SK-N-SH treated with all-trans-retinoic acid at 6 μM for 48 hours (cell line): Measurements from ENCODE around the gene CCDC68.

Experiments used
- ATAC-seq: fragments of 200-7000 bp; cut with Tn5 transposase; 3 replicates; pipeline ENCODE4 v1.9.1; 2020; ENCODE audit warnings: mild to moderate bottlenecking, moderate library complexity
- ARNTL ChIP-seq: fragments of 450-650 bp; formaldehyde crosslinking; IDR thresholded peaks from 2 replicates; pipeline ENCODE4 v1.5.0; 2020; ENCODE audit warnings: low read depth, mild to moderate bottlenecking, moderate library complexity, borderline replicate concordance
- CSDC2 ChIP-seq: fragments of 250-450 bp; sonication (Bioruptor Pico); IDR thresholded peaks from 2 replicates; pipeline ENCODE4 v1.5.0; 2020; ENCODE audit warnings: mild to moderate bottlenecking, moderate library complexity
- ESRRG ChIP-seq: fragments of 250-450 bp; sonication (Bioruptor Pico); IDR thresholded peaks from 2 replicates; pipeline ENCODE4 v1.6.1; 2021; ENCODE audit warnings: mild to moderate bottlenecking
- GLIS3 ChIP-seq: fragments of 250-450 bp; sonication (Bioruptor Pico); IDR thresholded peaks from 2 replicates; pipeline ENCODE4 v1.5.0; 2020; ENCODE audit warnings: mild to moderate bottlenecking, moderate library complexity
- ISL1 ChIP-seq: fragments of 250-450 bp; sonication (Bioruptor Pico); IDR thresholded peaks from 2 replicates; pipeline ENCODE4 v2.1.2; 2022; ENCODE audit warnings: mild to moderate bottlenecking, moderate library complexity
- OSR1 ChIP-seq: fragments of 250-450 bp; sonication (Bioruptor Pico); IDR thresholded peaks from 2 replicates; pipeline ENCODE4 v1.8.0; 2022; ENCODE audit warnings: moderate library complexity, mild to moderate bottlenecking, inconsistent platforms
- PPARA ChIP-seq: fragments of 250-450 bp; sonication (Bioruptor Pico); IDR thresholded peaks from 2 replicates; pipeline ENCODE4 v1.5.0; 2020; ENCODE audit warnings: mild to moderate bottlenecking, borderline replicate concordance
- RARB ChIP-seq: fragments of 250-450 bp; sonication (Bioruptor Pico); IDR thresholded peaks from 2 replicates; pipeline ENCODE4 v1.8.0; 2021; ENCODE audit warnings: mild to moderate bottlenecking, moderate library complexity
- SNAI2 ChIP-seq: fragments of 250-450 bp; sonication (Bioruptor Pico); IDR thresholded peaks from 2 replicates; pipeline ENCODE4 v1.5.0; 2020; ENCODE audit warnings: mild to moderate bottlenecking, moderate library complexity
- TCF4 ChIP-seq: fragments of 250-450 bp; sonication (Bioruptor Pico); IDR thresholded peaks from 2 replicates; pipeline ENCODE4 v1.8.0; 2021; ENCODE audit warnings: mild to moderate bottlenecking, moderate library complexity, borderline replicate concordance
- TOX ChIP-seq: fragments of 250-450 bp; sonication (Bioruptor Pico); IDR thresholded peaks from 2 replicates; pipeline ENCODE4 v1.8.0; 2021; ENCODE audit warnings: mild to moderate bottlenecking, moderate library complexity, borderline replicate concordance
- ZC3H10 ChIP-seq: fragments of 250-450 bp; sonication (Bioruptor Pico); IDR thresholded peaks from 2 replicates; pipeline ENCODE4 v1.5.1; 2021; ENCODE audit warnings: mild to moderate bottlenecking, moderate library complexity
- ZFP30 ChIP-seq: fragments of 450-650 bp; formaldehyde crosslinking; IDR thresholded peaks from 2 replicates; pipeline ENCODE4 v1.5.0; 2022; ENCODE audit warnings: mild to moderate bottlenecking, moderate library complexity
- ZNF565 ChIP-seq: fragments of 450-650 bp; formaldehyde crosslinking; conservative IDR thresholded peaks from 2 replicates; pipeline ENCODE4 v1.5.0; 2020; ENCODE audit warnings: low read depth, mild to moderate bottlenecking, moderate library complexity
- ZNF70 ChIP-seq: fragments of 450-650 bp; formaldehyde crosslinking; IDR thresholded peaks from 2 replicates; pipeline ENCODE4 v1.5.0; 2020; ENCODE audit warnings: mild to moderate bottlenecking, moderate library complexity
- ZNF8 ChIP-seq: fragments of 450-650 bp; formaldehyde crosslinking; IDR thresholded peaks from 2 replicates; pipeline ENCODE4 v1.5.0; 2020; ENCODE audit warnings: mild to moderate bottlenecking, moderate library complexity
- TF ChIP-seq, protein P1 (sequence below): fragments of 250-450 bp; sonication (Bioruptor Pico); IDR thresholded peaks from 2 replicates; pipeline ENCODE4 v1.5.1; 2020; ENCODE audit warnings: low read depth, mild to moderate bottlenecking, moderate library complexity
- TF ChIP-seq, protein P2 (sequence below): fragments of 250-450 bp; sonication (Bioruptor Pico); IDR thresholded peaks from 2 replicates; pipeline ENCODE4 v1.5.1; 2021; ENCODE audit warnings: mild to moderate bottlenecking, moderate library complexity
- TF ChIP-seq, protein P3 (sequence below): fragments of 250-450 bp; sonication (Bioruptor Pico); IDR thresholded peaks from 2 replicates; pipeline ENCODE4 v1.8.0; 2021; ENCODE audit warnings: low read depth, mild to moderate bottlenecking, moderate library complexity, borderline replicate concordance
- TF ChIP-seq, protein P4 (sequence below): fragments of 250-450 bp; sonication (Bioruptor Pico); IDR thresholded peaks from 2 replicates; pipeline ENCODE4 v1.5.0; 2020; ENCODE audit warnings: mild to moderate bottlenecking, moderate library complexity
- TF ChIP-seq, protein P5 (sequence below): fragments of 250-450 bp; sonication (Bioruptor Pico); IDR thresholded peaks from 2 replicates; pipeline ENCODE4 v1.8.0; 2020; ENCODE audit warnings: mild to moderate bottlenecking, moderate library complexity, borderline replicate concordance

The CCDC68 gene

DNA sequence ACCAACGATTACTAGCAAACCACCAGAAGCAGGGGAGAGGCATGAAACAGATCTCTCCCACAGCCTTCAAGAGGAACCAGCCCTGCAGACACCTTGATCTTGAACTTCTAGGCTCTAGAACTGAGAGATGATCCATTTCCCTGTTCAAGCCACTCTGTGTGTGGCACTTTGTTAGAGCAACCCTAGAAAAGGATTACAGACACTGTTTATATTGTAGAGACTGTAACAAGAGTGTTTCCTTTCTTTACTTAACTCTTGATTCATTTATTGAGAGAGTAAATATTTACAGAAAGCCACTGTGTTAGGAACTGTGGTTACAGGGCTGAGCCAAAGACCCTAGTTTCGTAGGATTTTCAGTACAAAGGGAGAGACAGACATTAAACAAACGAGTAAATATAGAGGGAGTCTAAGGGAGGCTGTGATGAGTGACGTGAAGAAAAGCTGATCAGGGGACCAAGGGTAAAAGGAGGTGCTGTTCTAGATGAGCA, 10.9 kb downstream of the CCDC68 start:
- no peak for TF ChIP-seq ZFP30 (CRISPR knock-in tag)
- no peak for TF ChIP-seq TOX (CRISPR knock-in tag)
- no peak for TF ChIP-seq GLIS3 (CRISPR knock-in tag)
- TF ChIP-seq ZNF8 (CRISPR knock-in tag) = no peak
- no peak for TF ChIP-seq ZNF70 (CRISPR knock-in tag)
- no peak for ATAC-seq

DNA sequence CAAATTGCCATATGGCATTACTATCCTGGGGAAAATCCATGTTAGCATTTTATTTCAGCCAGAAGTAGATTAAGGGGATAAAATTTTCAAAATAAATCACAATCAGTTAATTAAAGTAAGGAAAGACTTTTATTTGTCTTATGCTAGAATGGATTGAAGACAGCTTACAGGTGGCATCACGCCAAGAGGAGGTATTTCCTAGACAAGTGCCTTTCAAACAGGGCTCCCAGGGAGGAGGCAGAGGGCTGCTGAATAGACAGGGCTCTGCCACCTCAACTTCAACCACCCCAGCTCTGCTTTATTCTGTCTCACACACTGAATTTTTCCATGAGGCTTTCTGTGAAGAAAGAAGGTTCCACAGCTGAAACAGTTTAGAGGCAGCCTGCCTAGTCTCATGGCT, 12.2 kb downstream of the CCDC68 start:
- peak; percentile 55; the same call in 2 of the 3 replicates for ATAC-seq
- TF ChIP-seq RARB = no peak
- no peak for TF ChIP-seq TOX (CRISPR knock-in tag)
- TF ChIP-seq, protein P1, sequence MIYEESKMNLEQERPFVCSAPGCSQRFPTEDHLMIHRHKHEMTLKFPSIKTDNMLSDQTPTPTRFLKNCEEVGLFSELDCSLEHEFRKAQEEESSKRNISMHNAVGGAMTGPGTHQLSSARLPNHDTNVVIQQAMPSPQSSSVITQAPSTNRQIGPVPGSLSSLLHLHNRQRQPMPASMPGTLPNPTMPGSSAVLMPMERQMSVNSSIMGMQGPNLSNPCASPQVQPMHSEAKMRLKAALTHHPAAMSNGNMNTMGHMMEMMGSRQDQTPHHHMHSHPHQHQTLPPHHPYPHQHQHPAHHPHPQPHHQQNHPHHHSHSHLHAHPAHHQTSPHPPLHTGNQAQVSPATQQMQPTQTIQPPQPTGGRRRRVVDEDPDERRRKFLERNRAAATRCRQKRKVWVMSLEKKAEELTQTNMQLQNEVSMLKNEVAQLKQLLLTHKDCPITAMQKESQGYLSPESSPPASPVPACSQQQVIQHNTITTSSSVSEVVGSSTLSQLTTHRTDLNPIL (CRISPR knock-in tag) = no peak
- TF ChIP-seq ZNF565 = no peak
- TF ChIP-seq, all 23 proteins: peak for 0

DNA sequence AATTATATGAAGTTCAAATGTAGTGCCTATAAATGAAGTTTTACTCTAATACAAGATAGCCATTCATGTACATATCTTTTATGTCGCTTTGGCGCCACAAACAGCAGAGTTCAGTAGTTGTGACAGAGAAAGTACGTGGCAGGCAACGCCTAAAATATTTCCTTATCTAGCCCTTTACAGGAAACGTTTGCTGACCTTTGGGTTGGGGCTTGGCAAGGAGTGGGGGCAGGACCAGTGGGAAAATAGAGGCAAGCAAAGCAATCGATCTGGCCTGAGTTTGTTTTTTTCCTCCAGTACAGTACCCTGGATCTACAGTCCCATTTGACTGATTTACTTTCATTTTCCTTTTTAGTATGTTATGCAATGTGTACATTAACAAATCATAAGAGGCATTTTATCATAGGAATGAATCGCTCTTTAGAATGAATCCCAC, 13.1 kb downstream of the CCDC68 start:
- TF ChIP-seq SNAI2 (CRISPR knock-in tag) (no peak), ISL1 (CRISPR knock-in tag) (no peak), ZNF70 (CRISPR knock-in tag) (no peak), ZFP30 (CRISPR knock-in tag) (no peak), ZNF8 (CRISPR knock-in tag) (no peak), GLIS3 (CRISPR knock-in tag) (no peak), TOX (CRISPR knock-in tag) (no peak), CSDC2 (CRISPR knock-in tag) (no peak), ESRRG (CRISPR knock-in tag) (no peak), PPARA (no peak), ZC3H10 (no peak), OSR1 (no peak), ARNTL (no peak), TCF4 (CRISPR knock-in tag) (no peak), ZNF565 (no peak)
- TF ChIP-seq, protein P2, sequence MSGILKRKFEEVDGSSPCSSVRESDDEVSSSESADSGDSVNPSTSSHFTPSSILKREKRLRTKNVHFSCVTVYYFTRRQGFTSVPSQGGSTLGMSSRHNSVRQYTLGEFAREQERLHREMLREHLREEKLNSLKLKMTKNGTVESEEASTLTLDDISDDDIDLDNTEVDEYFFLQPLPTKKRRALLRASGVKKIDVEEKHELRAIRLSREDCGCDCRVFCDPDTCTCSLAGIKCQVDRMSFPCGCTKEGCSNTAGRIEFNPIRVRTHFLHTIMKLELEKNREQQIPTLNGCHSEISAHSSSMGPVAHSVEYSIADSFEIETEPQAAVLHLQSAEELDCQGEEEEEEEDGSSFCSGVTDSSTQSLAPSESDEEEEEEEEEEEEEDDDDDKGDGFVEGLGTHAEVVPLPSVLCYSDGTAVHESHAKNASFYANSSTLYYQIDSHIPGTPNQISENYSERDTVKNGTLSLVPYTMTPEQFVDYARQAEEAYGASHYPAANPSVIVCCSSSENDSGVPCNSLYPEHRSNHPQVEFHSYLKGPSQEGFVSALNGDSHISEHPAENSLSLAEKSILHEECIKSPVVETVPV = no peak
- TF ChIP-seq, protein P1 (CRISPR knock-in tag) = no peak
- TF ChIP-seq, protein P3, sequence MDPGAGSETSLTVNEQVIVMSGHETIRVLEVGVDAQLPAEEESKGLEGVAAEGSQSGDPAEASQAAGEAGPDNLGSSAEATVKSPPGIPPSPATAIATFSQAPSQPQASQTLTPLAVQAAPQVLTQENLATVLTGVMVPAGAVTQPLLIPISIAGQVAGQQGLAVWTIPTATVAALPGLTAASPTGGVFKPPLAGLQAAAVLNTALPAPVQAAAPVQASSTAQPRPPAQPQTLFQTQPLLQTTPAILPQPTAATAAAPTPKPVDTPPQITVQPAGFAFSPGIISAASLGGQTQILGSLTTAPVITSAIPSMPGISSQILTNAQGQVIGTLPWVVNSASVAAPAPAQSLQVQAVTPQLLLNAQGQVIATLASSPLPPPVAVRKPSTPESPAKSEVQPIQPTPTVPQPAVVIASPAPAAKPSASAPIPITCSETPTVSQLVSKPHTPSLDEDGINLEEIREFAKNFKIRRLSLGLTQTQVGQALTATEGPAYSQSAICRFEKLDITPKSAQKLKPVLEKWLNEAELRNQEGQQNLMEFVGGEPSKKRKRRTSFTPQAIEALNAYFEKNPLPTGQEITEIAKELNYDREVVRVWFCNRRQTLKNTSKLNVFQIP (CRISPR knock-in tag) = no peak
- TF ChIP-seq, protein P4, sequence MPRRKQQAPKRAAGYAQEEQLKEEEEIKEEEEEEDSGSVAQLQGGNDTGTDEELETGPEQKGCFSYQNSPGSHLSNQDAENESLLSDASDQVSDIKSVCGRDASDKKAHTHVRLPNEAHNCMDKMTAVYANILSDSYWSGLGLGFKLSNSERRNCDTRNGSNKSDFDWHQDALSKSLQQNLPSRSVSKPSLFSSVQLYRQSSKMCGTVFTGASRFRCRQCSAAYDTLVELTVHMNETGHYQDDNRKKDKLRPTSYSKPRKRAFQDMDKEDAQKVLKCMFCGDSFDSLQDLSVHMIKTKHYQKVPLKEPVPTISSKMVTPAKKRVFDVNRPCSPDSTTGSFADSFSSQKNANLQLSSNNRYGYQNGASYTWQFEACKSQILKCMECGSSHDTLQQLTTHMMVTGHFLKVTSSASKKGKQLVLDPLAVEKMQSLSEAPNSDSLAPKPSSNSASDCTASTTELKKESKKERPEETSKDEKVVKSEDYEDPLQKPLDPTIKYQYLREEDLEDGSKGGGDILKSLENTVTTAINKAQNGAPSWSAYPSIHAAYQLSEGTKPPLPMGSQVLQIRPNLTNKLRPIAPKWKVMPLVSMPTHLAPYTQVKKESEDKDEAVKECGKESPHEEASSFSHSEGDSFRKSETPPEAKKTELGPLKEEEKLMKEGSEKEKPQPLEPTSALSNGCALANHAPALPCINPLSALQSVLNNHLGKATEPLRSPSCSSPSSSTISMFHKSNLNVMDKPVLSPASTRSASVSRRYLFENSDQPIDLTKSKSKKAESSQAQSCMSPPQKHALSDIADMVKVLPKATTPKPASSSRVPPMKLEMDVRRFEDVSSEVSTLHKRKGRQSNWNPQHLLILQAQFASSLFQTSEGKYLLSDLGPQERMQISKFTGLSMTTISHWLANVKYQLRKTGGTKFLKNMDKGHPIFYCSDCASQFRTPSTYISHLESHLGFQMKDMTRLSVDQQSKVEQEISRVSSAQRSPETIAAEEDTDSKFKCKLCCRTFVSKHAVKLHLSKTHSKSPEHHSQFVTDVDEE (CRISPR knock-in tag) = no peak
- TF ChIP-seq, protein P5, sequence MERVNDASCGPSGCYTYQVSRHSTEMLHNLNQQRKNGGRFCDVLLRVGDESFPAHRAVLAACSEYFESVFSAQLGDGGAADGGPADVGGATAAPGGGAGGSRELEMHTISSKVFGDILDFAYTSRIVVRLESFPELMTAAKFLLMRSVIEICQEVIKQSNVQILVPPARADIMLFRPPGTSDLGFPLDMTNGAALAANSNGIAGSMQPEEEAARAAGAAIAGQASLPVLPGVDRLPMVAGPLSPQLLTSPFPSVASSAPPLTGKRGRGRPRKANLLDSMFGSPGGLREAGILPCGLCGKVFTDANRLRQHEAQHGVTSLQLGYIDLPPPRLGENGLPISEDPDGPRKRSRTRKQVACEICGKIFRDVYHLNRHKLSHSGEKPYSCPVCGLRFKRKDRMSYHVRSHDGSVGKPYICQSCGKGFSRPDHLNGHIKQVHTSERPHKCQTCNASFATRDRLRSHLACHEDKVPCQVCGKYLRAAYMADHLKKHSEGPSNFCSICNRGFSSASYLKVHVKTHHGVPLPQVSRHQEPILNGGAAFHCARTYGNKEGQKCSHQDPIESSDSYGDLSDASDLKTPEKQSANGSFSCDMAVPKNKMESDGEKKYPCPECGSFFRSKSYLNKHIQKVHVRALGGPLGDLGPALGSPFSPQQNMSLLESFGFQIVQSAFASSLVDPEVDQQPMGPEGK (CRISPR knock-in tag) = no peak
- TF ChIP-seq, all 23 proteins: peak for 0
- ATAC-seq = peak; percentile 46; the same call in 2 of the 3 replicates
